ENCODE data around the gene OXT.

Gene OXT

GRCh38 chr20:3094848-3095629, 23.6 kb downstream of the OXT start:
- H3K9me3 ChIP-seq (ENCODE audit: control insufficient read depth, low read length) = no peaks in the 10 kb centered on the region
- H3K36me3 ChIP-seq (ENCODE audit: control insufficient read depth, insufficient read depth, low read length) = no peaks in the 10 kb centered on the region
- H3K4me3 ChIP-seq (ENCODE audit: low read length) = no peak overlapping the region
- no peak overlapping the region for H3K9ac ChIP-seq (ENCODE audit: low read length)
- no peaks in the 10 kb centered on the region for H3K4me1 ChIP-seq (ENCODE audit: control insufficient read depth, insufficient read depth, low read length)
- peaks cover 37% of the 10 kb centered on the region for H3K27me3 ChIP-seq (ENCODE audit: control insufficient read depth, insufficient read depth, low read length)

DNA sequence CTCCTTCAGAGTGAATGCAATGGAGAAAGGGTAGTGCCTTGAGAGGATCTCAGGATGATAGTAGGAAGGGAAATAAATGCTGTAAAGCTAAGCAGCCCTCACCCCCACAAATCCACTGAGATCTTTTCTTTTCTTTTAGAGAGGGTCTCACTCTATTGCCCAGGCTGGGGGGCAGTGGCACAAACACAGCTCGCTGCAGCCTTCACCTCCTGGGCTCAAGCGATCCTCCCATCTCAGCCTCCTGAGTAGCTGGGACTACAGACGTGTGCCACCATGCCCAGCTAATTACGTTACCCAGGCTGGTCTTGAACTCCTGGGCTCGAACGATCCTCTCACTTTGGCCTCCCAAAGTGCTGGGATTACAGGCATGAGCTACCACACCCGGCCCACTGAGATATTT, 29.1 kb downstream of the OXT start:
- H3K9ac ChIP-seq (ENCODE audit: low read length) = no peak overlapping the region
- no peaks in the 10 kb centered on the region for H3K9me3 ChIP-seq (ENCODE audit: control insufficient read depth, low read length)
- no peaks in the 10 kb centered on the region for H3K27me3 ChIP-seq (ENCODE audit: control insufficient read depth, insufficient read depth, low read length)
- no peak overlapping the region for H3K4me3 ChIP-seq (ENCODE audit: low read length)
- no peaks in the 10 kb centered on the region for H3K4me1 ChIP-seq (ENCODE audit: control insufficient read depth, insufficient read depth, low read length)
- no peaks in the 10 kb centered on the region for H3K36me3 ChIP-seq (ENCODE audit: control insufficient read depth, insufficient read depth, low read length)

DNA sequence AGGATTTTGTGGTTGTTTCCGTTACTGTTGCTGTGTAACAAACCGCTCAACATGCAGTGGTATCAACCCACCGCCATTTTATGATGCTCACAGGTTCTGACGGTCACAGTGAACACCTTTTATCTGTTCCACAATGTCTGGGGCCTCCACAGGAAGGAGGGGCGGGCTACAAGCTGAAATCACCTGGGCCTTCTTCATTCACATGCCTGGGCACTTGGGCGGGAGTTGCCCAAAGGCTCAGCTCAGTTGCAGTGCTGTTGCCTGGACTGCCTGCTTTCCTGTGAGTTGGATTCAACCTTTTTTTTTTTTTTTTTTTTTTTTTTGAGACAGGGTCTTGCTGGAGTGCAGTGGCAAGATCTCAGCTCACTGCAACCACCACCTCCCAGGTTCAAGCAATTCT, 29.8 kb downstream of the OXT start:
- H3K4me3 ChIP-seq (ENCODE audit: low read length) = no peak overlapping the region
- H3K9ac ChIP-seq (ENCODE audit: low read length) = no peak overlapping the region
- no peaks in the 10 kb centered on the region for H3K27me3 ChIP-seq (ENCODE audit: control insufficient read depth, insufficient read depth, low read length)
- H3K4me1 ChIP-seq (ENCODE audit: control insufficient read depth, insufficient read depth, low read length) = no peaks in the 10 kb centered on the region
- no peaks in the 10 kb centered on the region for H3K36me3 ChIP-seq (ENCODE audit: control insufficient read depth, insufficient read depth, low read length)
- H3K9me3 ChIP-seq (ENCODE audit: control insufficient read depth, low read length) = no peaks in the 10 kb centered on the region

DNA sequence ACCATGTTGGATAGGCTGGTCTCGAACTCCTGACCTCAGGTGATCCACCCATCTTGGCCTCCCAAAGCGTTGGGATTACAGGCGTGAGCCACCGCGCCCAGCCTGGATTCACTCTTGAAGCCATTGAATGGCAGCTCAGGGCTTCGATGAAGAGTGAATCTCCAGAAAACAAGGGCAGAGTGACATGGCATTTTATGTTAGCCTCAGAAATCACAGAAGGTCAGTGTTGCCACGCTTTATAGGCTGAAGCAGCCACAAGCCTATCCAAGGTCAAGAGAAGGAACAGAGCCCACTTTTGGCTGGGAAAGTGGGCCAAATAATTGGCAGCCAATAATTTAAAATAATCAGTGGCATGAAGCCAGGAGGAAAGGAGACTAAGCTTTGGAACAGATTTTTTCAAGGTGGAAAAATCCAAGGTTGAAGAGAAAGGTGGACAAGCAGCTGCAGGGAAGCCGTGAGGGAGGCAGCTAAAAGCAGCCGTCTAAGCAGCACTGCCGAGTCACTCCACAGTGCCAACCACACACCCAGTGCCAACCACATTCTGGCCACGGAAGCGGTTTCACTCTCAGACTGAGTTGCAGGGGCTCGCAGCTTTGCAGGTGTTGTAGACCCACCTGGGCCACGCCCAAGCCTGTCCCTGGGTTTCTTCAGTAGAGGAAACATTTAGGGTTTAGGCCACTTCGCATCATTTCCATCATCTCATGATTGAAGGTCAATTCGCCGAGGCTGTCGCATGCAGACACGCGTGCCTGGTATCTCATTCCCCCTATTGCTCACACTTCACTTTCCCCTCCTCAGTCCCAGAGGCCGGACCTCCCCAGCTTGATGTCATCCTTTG, 30.5 kb downstream of the OXT start:
- H3K9me3 ChIP-seq (ENCODE audit: control insufficient read depth, low read length) = no peaks in the 10 kb centered on the region
- H3K4me1 ChIP-seq (ENCODE audit: control insufficient read depth, insufficient read depth, low read length) = no peaks in the 10 kb centered on the region
- no peaks in the 10 kb centered on the region for H3K27me3 ChIP-seq (ENCODE audit: control insufficient read depth, insufficient read depth, low read length)
- no peak overlapping the region for H3K4me3 ChIP-seq (ENCODE audit: low read length)
- H3K9ac ChIP-seq (ENCODE audit: low read length) = no peak overlapping the region
- no peaks in the 10 kb centered on the region for H3K36me3 ChIP-seq (ENCODE audit: control insufficient read depth, insufficient read depth, low read length)

GRCh38 chr20:3102575-3103368, 31.4 kb downstream of the OXT start:
- Histone ChIP-seq H3K9me3 (ENCODE audit: control insufficient read depth, low read length) (no peaks in the 10 kb centered on the region), H3K4me3 (ENCODE audit: low read length) (no peak overlapping the region), H3K4me1 (ENCODE audit: control insufficient read depth, insufficient read depth, low read length) (no peaks in the 10 kb centered on the region), H3K9ac (ENCODE audit: low read length) (no peak overlapping the region), H3K27me3 (ENCODE audit: control insufficient read depth, insufficient read depth, low read length) (no peaks in the 10 kb centered on the region), H3K36me3 (ENCODE audit: control insufficient read depth, insufficient read depth, low read length) (no peaks in the 10 kb centered on the region)

GRCh38 chr20:3103369-3104032, 32.1 kb downstream of the OXT start:
- Histone ChIP-seq H3K9me3 (ENCODE audit: control insufficient read depth, low read length) (no peaks in the 10 kb centered on the region), H3K9ac (ENCODE audit: low read length) (no peak overlapping the region), H3K4me1 (ENCODE audit: control insufficient read depth, insufficient read depth, low read length) (no peaks in the 10 kb centered on the region), H3K36me3 (ENCODE audit: control insufficient read depth, insufficient read depth, low read length) (no peaks in the 10 kb centered on the region), H3K27me3 (ENCODE audit: control insufficient read depth, insufficient read depth, low read length) (no peaks in the 10 kb centered on the region), H3K4me3 (ENCODE audit: low read length) (no peak overlapping the region)

- no peaks in the 10 kb centered on the region for H3K27me3 ChIP-seq (ENCODE audit: control insufficient read depth, insufficient read depth, low read length)
- H3K4me3 ChIP-seq (ENCODE audit: low read length) = no peak overlapping the region
- no peaks in the 10 kb centered on the region for H3K36me3 ChIP-seq (ENCODE audit: control insufficient read depth, insufficient read depth, low read length)
- H3K9ac ChIP-seq (ENCODE audit: low read length) = no peak overlapping the region
- H3K9me3 ChIP-seq (ENCODE audit: control insufficient read depth, low read length) = no peaks in the 10 kb centered on the region
- no peaks in the 10 kb centered on the region for H3K4me1 ChIP-seq (ENCODE audit: control insufficient read depth, insufficient read depth, low read length)
These were observed 34.1 kb downstream of the OXT start for GRCh38 chr20:3105256-3106137.

DNA sequence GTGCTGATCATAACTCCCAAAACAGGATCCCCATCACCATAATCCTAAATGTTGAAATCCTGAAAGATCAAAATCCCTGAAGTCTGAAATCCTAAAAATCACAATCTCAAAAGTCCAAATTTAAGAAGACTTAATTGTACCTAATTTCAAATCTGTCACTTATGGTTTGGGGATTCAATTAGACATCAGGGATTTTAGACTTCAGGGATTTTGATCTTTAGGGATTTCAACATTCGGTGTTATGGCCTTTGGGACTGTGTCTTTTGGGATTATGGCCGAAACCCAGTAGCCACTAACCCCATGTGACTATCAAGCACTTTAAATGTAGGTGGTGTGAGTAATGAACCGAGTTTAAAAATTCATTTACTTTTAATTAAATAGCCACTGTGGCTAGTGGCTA, 34.8 kb downstream of the OXT start:
- Histone ChIP-seq H3K4me1 (ENCODE audit: control insufficient read depth, insufficient read depth, low read length) (no peaks in the 10 kb centered on the region), H3K9me3 (ENCODE audit: control insufficient read depth, low read length) (no peaks in the 10 kb centered on the region), H3K27me3 (ENCODE audit: control insufficient read depth, insufficient read depth, low read length) (no peaks in the 10 kb centered on the region), H3K9ac (ENCODE audit: low read length) (no peak overlapping the region), H3K4me3 (ENCODE audit: low read length) (no peak overlapping the region), H3K36me3 (ENCODE audit: control insufficient read depth, insufficient read depth, low read length) (no peaks in the 10 kb centered on the region)

DNA sequence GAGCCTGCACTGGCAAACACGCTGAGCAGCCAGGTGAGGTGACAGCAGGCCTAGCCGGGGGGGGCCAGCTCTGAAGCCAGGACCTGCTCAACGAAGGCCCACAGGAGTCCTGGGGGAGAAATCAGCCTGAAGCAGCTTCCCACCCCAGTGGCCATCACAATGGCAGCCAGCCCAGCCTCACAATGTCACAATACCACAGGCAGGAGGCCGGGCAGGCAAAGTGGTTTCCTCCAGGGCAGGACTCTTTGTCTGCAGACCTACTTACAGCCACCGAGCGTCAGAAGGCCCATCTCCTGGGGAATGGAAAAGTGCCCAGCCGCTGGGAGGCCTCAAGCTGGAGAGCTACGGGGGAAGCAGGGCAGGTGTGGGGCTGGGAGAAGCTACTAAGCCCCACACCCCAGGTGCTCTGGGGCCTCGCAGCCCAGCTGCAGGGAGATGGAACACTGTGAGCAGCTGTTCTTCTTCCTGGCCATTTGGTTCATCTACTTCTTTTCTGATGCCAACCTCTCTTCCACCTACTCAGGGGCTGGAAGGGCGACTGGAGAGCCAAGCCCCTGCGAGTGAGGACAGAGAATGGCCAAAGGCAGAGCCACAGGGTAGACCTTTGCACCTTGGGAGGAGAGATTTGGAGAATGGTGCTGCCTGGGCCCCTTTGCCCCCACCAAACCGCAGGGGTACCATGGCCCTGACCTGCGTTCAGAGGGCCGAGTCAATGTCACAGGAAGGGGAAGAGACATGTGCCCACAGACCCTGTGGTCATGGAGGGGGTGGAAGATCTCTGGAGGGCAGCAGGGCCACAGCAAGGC, 35.4 kb downstream of the OXT start:
- Histone ChIP-seq H3K4me1 (ENCODE audit: control insufficient read depth, insufficient read depth, low read length) (no peaks in the 10 kb centered on the region), H3K27me3 (ENCODE audit: control insufficient read depth, insufficient read depth, low read length) (no peaks in the 10 kb centered on the region), H3K36me3 (ENCODE audit: control insufficient read depth, insufficient read depth, low read length) (no peaks in the 10 kb centered on the region), H3K9me3 (ENCODE audit: control insufficient read depth, low read length) (no peaks in the 10 kb centered on the region), H3K4me3 (ENCODE audit: low read length) (no peak overlapping the region), H3K9ac (ENCODE audit: low read length) (no peak overlapping the region)

- no peak overlapping the region for H3K9ac ChIP-seq (ENCODE audit: low read length)
- H3K4me3 ChIP-seq (ENCODE audit: low read length) = no peak overlapping the region
- no peaks in the 10 kb centered on the region for H3K27me3 ChIP-seq (ENCODE audit: control insufficient read depth, insufficient read depth, low read length)
- no peaks in the 10 kb centered on the region for H3K9me3 ChIP-seq (ENCODE audit: control insufficient read depth, low read length)
- no peaks in the 10 kb centered on the region for H3K36me3 ChIP-seq (ENCODE audit: control insufficient read depth, insufficient read depth, low read length)
- H3K4me1 ChIP-seq (ENCODE audit: control insufficient read depth, insufficient read depth, low read length) = no peaks in the 10 kb centered on the region
These were observed 36.1 kb downstream of the OXT start for GRCh38 chr20:3107464-3108025.
